Mesodermal cell (in vitro differentiated cells): ENCODE data around the gene NPC1L1.
"Not testable (repeated sequence)": the region's sequence is repeated elsewhere in the genome, so short reads cannot be mapped to it uniquely, and the experiment has no call there.

Experiments
- H3K27ac ChIP-seq: 2 replicates; pipeline ENCODE4 v1.7.0; 2013; ENCODE audit warnings: mild to moderate bottlenecking, low read depth, low read length, moderate library complexity; ENCODE audit not compliant: severe bottlenecking
- H3K36me3 ChIP-seq: 2 replicates; pipeline ENCODE4 v1.7.1; 2013; ENCODE audit warnings: mild to moderate bottlenecking, low read length, moderate library complexity; ENCODE audit not compliant: control insufficient read depth, insufficient read depth
- H3K4me1 ChIP-seq: one replicate; pipeline ENCODE4 v1.7.1; 2013; ENCODE audit warnings: mild to moderate bottlenecking, low read length; ENCODE audit not compliant: insufficient read depth, control insufficient read depth, poor library complexity, severe bottlenecking
- H3K4me3 ChIP-seq: 2 replicates; pipeline ENCODE4 v1.7.0; 2013; ENCODE audit warnings: low read length, control low read depth, mild to moderate bottlenecking; ENCODE audit not compliant: insufficient read depth, poor library complexity, severe bottlenecking; ENCODE audit errors: extremely low read depth
- H3K9me3 ChIP-seq: 2 replicates; pipeline ENCODE4 v1.7.1; 2013; ENCODE audit warnings: mild to moderate bottlenecking, low read length, moderate library complexity; ENCODE audit not compliant: control insufficient read depth
- WGBS, 2 experiments: methylation state at CpG; one replicate each; pipeline ENCODE4 v1.1.5; 2013; ENCODE audit warnings: missing lambda C conversion rate in 2 of 2; ENCODE audit not compliant: insufficient coverage in 2 of 2; 5-methylcytosine and 5-hydroxymethylcytosine counted together

The NPC1L1 gene

GRCh38 chr7:44518761-44519160 lies 22.4 kb downstream of the NPC1L1 start:
- Histone ChIP-seq H3K4me1 (no peaks in the 10 kb centered on the region), H3K27ac (no peak overlapping the region), H3K36me3 (no peaks in the 10 kb centered on the region), H3K4me3 (no peak overlapping the region), H3K9me3 (no peaks in the 10 kb centered on the region)
- WGBS, 2 experiments, result 77 to 78% methylated on average over 2 to 3 of the region's 3 CpGs

GRCh38 chr7:44517175-44517574 lies 24.0 kb downstream of the NPC1L1 start:
- 91 to 94% methylated on average over 8 of the region's 8 CpGs for WGBS, 2 experiments
- H3K4me3 ChIP-seq, result no peak overlapping the region
- no peaks in the 10 kb centered on the region for H3K36me3 ChIP-seq
- H3K9me3 ChIP-seq, result no peaks in the 10 kb centered on the region
- no peak overlapping the region for H3K27ac ChIP-seq
- no peaks in the 10 kb centered on the region for H3K4me1 ChIP-seq

- no peak overlapping the region for H3K27ac ChIP-seq
Observed at GRCh38 chr7:44515590-44516268, 25.4 kb downstream of the NPC1L1 start.

GRCh38 chr7:44512736-44513135 lies 28.4 kb downstream of the NPC1L1 start:
- Histone ChIP-seq H3K4me1 (no peaks in the 10 kb centered on the region), H3K27ac (no peak overlapping the region), H3K36me3 (no peaks in the 10 kb centered on the region), H3K4me3 (no peak overlapping the region), H3K9me3 (no peaks in the 10 kb centered on the region)
- 88 to 95% methylated on average over 7 of the region's 7 CpGs for WGBS, 2 experiments

More at GRCh38 chr7:44515590-44516268, 25.4 kb downstream of the NPC1L1 start:
- no peaks in the 10 kb centered on the region for H3K4me1 ChIP-seq
- no peaks in the 10 kb centered on the region for H3K36me3 ChIP-seq
- 86 to 88% methylated on average over 8 to 9 of the region's 10 CpGs for WGBS, 2 experiments
- no peaks in the 10 kb centered on the region for H3K9me3 ChIP-seq
- no peak overlapping the region for H3K4me3 ChIP-seq

GRCh38 chr7:44511863-44512468 lies 29.2 kb downstream of the NPC1L1 start:
- H3K27ac ChIP-seq, result no peak overlapping the region

GRCh38 chr7:44511236-44511635 lies 29.9 kb downstream of the NPC1L1 start:
- H3K4me1 ChIP-seq, result no peaks in the 10 kb centered on the region
- peaks cover 4% of the 10 kb centered on the region for H3K9me3 ChIP-seq
- no peaks in the 10 kb centered on the region for H3K36me3 ChIP-seq
- no peak overlapping the region for H3K4me3 ChIP-seq
- WGBS, 2 experiments, result no CpG with 5 or more reads among the region's 1 CpG
- H3K27ac ChIP-seq, result no peak overlapping the region

More at GRCh38 chr7:44511863-44512468, 29.2 kb downstream of the NPC1L1 start:
- 59 to 60% methylated on average over 4 of the region's 4 CpGs for WGBS, 2 experiments
- Histone ChIP-seq H3K4me3 (no peak overlapping the region), H3K9me3 (peaks cover 4% of the 10 kb centered on the region), H3K36me3 (no peaks in the 10 kb centered on the region), H3K4me1 (no peaks in the 10 kb centered on the region)

GRCh38 chr7:44508328-44509030 lies 32.7 kb downstream of the NPC1L1 start:
- Histone ChIP-seq H3K4me1 (no peaks in the 10 kb centered on the region), H3K27ac (no peak overlapping the region), H3K9me3 (peaks cover 4% of the 10 kb centered on the region), H3K4me3 (no peak overlapping the region), H3K36me3 (no peaks in the 10 kb centered on the region)
- WGBS, 2 experiments, result 50 to 75% methylated on average over 1 of the region's 2 CpGs

- not testable (repeated sequence) for H3K4me3 ChIP-seq, H3K9me3 ChIP-seq, H3K4me1 ChIP-seq, H3K36me3 ChIP-seq, H3K27ac ChIP-seq
- no CpG with 5 or more reads among the region's 3 CpGs for WGBS, 2 experiments
Observed at GRCh38 chr7:44506592-44507288, 34.4 kb downstream of the NPC1L1 start.

- H3K27ac ChIP-seq, result no peak overlapping the region
- WGBS, 2 experiments, result no CpG with 5 or more reads among the region's 3 CpGs
- H3K36me3 ChIP-seq, result no peaks in the 10 kb centered on the region
- no peaks in the 10 kb centered on the region for H3K4me1 ChIP-seq
- H3K9me3 ChIP-seq, result peaks cover 4% of the 10 kb centered on the region
- H3K4me3 ChIP-seq, result no peak overlapping the region
Observed at GRCh38 chr7:44505595-44505994, 35.5 kb downstream of the NPC1L1 start.

- 89 to 100% methylated on average over 1 of the region's 4 CpGs for WGBS, 2 experiments
- no peaks in the 10 kb centered on the region for H3K36me3 ChIP-seq
- H3K4me3 ChIP-seq, result no peak overlapping the region
- no peaks in the 10 kb centered on the region for H3K4me1 ChIP-seq
- H3K9me3 ChIP-seq, result no peaks in the 10 kb centered on the region
- H3K27ac ChIP-seq, result no peak overlapping the region
Observed at GRCh38 chr7:44498230-44498954, 42.7 kb downstream of the NPC1L1 start.
